ENCODE results near the gene RIPK3. TPM values are rescaled to one million over a fixed set of nuclear protein-coding genes. Genes with fewer than 3 reads are reported as not detected.
"Not testable (repeated sequence)": the region's sequence is repeated elsewhere in the genome, so short reads cannot be mapped to it uniquely, and the experiment has no call there.

The RIPK3 gene
- total RNA-seq, 4 donors from 2014 or later: 6.8 to 13.7 (median 11.1) TPM

DNA sequence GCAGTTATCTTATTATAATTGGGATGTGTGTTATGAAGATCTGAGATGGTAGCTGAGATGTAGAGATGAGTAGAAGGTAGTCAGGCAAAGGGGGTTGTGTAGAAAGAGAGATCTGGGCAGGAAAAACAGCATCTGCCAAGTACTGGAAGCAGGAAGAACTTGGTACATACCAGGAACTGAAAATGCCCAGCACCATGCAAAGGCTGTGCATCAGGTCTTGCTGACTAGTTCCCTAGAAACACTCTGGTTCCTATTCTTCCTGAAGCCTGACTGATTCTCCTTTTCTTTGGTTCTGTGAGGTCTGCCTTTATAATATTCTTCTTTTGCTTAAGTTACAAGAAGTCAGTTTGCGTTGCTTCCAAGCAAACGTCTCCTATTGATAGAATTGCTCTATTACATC lies 21.5 kb upstream of the RIPK3 start:
- no peaks in the 10 kb centered on the region for H3K27me3 ChIP-seq
- WGBS: 80% methylated on average over 2 of the region's 2 CpGs
- H3K9me3 ChIP-seq: no peaks in the 10 kb centered on the region
- TF ChIP-seq POLR2A (IDR thresholded peaks at IDR 0.05): no peak
- TF ChIP-seq, protein P1, sequence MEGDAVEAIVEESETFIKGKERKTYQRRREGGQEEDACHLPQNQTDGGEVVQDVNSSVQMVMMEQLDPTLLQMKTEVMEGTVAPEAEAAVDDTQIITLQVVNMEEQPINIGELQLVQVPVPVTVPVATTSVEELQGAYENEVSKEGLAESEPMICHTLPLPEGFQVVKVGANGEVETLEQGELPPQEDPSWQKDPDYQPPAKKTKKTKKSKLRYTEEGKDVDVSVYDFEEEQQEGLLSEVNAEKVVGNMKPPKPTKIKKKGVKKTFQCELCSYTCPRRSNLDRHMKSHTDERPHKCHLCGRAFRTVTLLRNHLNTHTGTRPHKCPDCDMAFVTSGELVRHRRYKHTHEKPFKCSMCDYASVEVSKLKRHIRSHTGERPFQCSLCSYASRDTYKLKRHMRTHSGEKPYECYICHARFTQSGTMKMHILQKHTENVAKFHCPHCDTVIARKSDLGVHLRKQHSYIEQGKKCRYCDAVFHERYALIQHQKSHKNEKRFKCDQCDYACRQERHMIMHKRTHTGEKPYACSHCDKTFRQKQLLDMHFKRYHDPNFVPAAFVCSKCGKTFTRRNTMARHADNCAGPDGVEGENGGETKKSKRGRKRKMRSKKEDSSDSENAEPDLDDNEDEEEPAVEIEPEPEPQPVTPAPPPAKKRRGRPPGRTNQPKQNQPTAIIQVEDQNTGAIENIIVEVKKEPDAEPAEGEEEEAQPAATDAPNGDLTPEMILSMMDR (IDR thresholded peaks at IDR 0.05): no peak
- TF ChIP-seq POLR2AphosphoS5 (IDR thresholded peaks at IDR 0.05): no peak
- TF ChIP-seq EP300 (IDR thresholded peaks at IDR 0.05): no peak
- H3K27ac ChIP-seq: no peak overlapping the region
- no peak for DNase-seq (ENCODE audit: low spot score in 2 of 2)
- H3K36me3 ChIP-seq: no peaks in the 10 kb centered on the region
- peaks cover 16% of the 10 kb centered on the region for H3K4me1 ChIP-seq
- H3K4me3 ChIP-seq: no peak overlapping the region

DNA sequence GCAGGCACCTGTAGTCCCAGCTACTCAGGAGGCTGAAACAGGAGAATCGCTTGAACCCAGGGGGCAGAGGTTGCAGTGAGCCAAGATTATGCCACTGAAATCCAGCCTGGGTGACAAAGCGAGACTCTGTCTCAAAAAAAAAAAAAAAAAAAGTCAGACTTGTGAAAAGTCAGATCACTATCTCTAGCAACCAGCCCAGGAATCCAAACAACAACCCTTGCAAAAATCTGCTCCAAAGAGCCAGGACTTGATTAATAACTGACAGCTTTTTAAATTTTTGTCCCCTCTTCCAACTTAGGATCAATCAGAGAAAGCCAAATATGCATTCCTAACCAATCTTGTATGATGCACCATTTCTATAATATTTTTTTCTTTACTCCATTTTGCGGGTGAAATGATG lies 20.5 kb upstream of the RIPK3 start:
- Histone ChIP-seq H3K4me3 (no peak overlapping the region), H3K36me3 (no peaks in the 10 kb centered on the region), H3K9me3 (no peaks in the 10 kb centered on the region), H3K27me3 (no peaks in the 10 kb centered on the region), H3K27ac (no peak overlapping the region), H3K4me1 (peaks cover 5% of the 10 kb centered on the region)
- TF ChIP-seq POLR2A (IDR thresholded peaks at IDR 0.05): no peak
- no peak for TF ChIP-seq EP300 (IDR thresholded peaks at IDR 0.05)
- no peak for TF ChIP-seq POLR2AphosphoS5 (IDR thresholded peaks at IDR 0.05)
- TF ChIP-seq, protein P1 (IDR thresholded peaks at IDR 0.05): no peak
- no peak for DNase-seq (ENCODE audit: low spot score in 2 of 2)
- WGBS: 93% methylated on average over 3 of the region's 3 CpGs

DNA sequence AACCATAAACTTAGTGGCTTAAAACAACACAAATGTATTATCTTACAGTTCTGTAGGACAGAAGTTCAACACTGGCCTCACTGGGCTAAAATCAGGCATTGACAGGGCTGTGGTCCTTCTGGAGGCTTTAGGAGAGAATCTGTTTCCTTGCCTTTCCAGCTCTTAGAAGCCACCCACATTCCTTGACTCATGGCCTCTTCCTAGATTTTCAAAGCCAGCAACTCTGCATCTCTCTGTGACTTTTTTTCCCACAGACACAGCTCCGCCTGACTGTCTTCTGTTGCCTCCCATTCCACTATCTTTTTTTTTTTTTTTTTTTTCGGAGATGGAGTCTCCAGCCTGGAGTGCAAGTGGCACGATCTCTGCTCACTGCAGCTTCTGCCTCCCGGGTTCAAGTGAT lies 16.4 kb upstream of the RIPK3 start:
- H3K4me1 ChIP-seq: no peaks in the 10 kb centered on the region
- H3K27me3 ChIP-seq: no peaks in the 10 kb centered on the region
- no peak for DNase-seq (ENCODE audit: low spot score in 2 of 2)
- H3K36me3 ChIP-seq: no peaks in the 10 kb centered on the region
- 99% methylated on average over 4 of the region's 4 CpGs for WGBS
- no peak overlapping the region for H3K4me3 ChIP-seq
- TF ChIP-seq, protein P1 (IDR thresholded peaks at IDR 0.05): no peak
- no peak for TF ChIP-seq POLR2A (IDR thresholded peaks at IDR 0.05)
- no peak overlapping the region for H3K27ac ChIP-seq
- no peaks in the 10 kb centered on the region for H3K9me3 ChIP-seq

DNA sequence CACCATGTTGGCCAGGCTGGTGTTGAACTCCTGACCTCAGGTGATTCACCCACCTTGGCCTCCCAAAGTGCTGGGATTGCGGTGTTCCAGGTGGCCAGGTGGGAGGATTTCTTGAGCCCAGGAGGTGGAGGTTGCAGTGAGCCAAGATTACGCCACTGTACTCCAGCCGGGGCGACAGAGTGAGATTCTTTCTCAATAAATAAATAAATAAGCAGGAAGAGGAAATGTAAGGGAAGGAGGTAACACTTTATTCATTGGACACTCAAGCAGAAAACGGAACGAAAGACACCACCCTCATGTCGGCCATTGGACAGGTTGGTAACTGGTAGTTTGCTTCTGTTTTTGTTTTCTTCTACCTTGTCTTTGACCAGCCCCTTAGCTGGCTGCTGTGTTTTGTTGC lies 15.2 kb upstream of the RIPK3 start:
- DNase-seq (ENCODE audit: low spot score in 2 of 2): no peak
- H3K36me3 ChIP-seq: no peaks in the 10 kb centered on the region
- no peaks in the 10 kb centered on the region for H3K9me3 ChIP-seq
- H3K4me1 ChIP-seq: no peaks in the 10 kb centered on the region
- TF ChIP-seq, protein P1 (IDR thresholded peaks at IDR 0.05): no peak
- TF ChIP-seq POLR2AphosphoS5 (IDR thresholded peaks at IDR 0.05): no peak
- no peak for TF ChIP-seq POLR2A (IDR thresholded peaks at IDR 0.05)
- TF ChIP-seq EP300 (IDR thresholded peaks at IDR 0.05): no peak
- no peak overlapping the region for H3K4me3 ChIP-seq
- 87% methylated on average over 7 of the region's 7 CpGs for WGBS
- H3K27ac ChIP-seq: no peak overlapping the region
- no peaks in the 10 kb centered on the region for H3K27me3 ChIP-seq

DNA sequence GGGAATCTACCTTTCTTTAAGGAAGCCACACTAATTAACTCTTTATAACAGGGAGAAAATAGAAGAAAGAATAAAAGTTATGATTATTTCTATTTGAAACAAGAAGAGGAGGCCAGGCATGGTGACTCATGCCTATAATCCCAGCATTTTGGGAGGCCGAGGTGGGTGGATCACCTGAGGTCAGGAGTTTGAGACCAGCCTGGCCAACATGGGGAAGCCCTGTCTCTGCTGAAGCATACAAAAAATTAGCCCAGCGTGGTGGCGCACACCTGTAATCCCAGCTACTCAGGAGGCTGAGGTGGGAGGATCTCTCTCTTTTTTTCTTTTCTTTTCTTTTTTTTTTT lies 14.7 kb upstream of the RIPK3 start:
- peak overlapping the region; percentile 40 for H3K27ac ChIP-seq
- not testable (repeated sequence) for H3K27me3 ChIP-seq; H3K4me3 ChIP-seq; H3K36me3 ChIP-seq; H3K4me1 ChIP-seq; DNase-seq (ENCODE audit: low spot score in 2 of 2); H3K9me3 ChIP-seq
- 81% methylated on average over 3 of the region's 3 CpGs for WGBS
